HepG2 (cell line): Measurements from ENCODE around the gene ICAM3. TPM values are rescaled to one million over a fixed set of nuclear protein-coding genes. Genes with fewer than 3 reads are reported as not detected.

Experiments
- GATA4 ChIP-seq: sonication (generic); IDR thresholded peaks from 2 replicates; pipeline ENCODE4 v1.6.1; 2016; ENCODE audit warnings: antibody characterized with exemption, low read depth, borderline replicate concordance
- IKZF4 ChIP-seq: sonication (generic); formaldehyde crosslinking; IDR thresholded peaks from 2 replicates; pipeline ENCODE4 v1.5.1; 2020; ENCODE audit warnings: borderline replicate concordance, mild to moderate bottlenecking, low read depth, missing genetic modification reagents; ENCODE audit errors: not compliant biosample characterization
- MAF1 ChIP-seq: sonication (generic); formaldehyde crosslinking; IDR thresholded peaks from 2 replicates; pipeline ENCODE4 v1.5.0; 2020; ENCODE audit warnings: missing genetic modification reagents, borderline replicate concordance
- MAZ ChIP-seq, 2 experiments: sonication (generic) in 1 of 2; formaldehyde crosslinking in 1 of 2; IDR thresholded peaks; 2 replicates each; pipeline versions ENCODE4 v1.5.0 to v1.6.1; 2012 to 2020; ENCODE audit warnings: low read depth in 2 of 2, mild to moderate bottlenecking in 2 of 2, borderline replicate concordance in 1 of 2, improper control_type of control experiment in 1 of 2, low read length in 1 of 2, missing genetic modification reagents in 1 of 2, moderate library complexity in 1 of 2
- PAWR ChIP-seq: sonication (generic); formaldehyde crosslinking; IDR thresholded peaks from 2 replicates; pipeline ENCODE4 v1.4.0; 2020; ENCODE audit warnings: missing genetic modification reagents, mild to moderate bottlenecking, borderline replicate concordance
- ZC3H13 ChIP-seq: sonication (generic); formaldehyde crosslinking; IDR thresholded peaks from 2 replicates; pipeline ENCODE4 v1.8.1; 2023; ENCODE audit warnings: mild to moderate bottlenecking, missing genetic modification reagents, moderate library complexity
- ZNF121 ChIP-seq: sonication (generic); formaldehyde crosslinking; IDR thresholded peaks from 2 replicates; pipeline ENCODE4 v1.5.0; 2020; ENCODE audit warnings: mild to moderate bottlenecking, missing genetic modification reagents
- ZNF674 ChIP-seq: sonication (generic); formaldehyde crosslinking; IDR thresholded peaks from 2 replicates; pipeline ENCODE4 v1.5.0; 2020; ENCODE audit warnings: low read depth, mild to moderate bottlenecking, missing genetic modification reagents
- polyA plus RNA-seq, 8 experiments: library from polyadenylated mRNA; depleted of rRNA in 3 of 8; stranded (reverse) in 7 of 8; unstranded in 1 of 8; fragments of >200 nt; fragmentation: Illumina TruSeq in 4 of 8; extraction: Trizol in 4 of 8; gene quantifications; 2 replicates each; pipeline versions ENCODE4 v1.2.1 to v1.2.3, GENCODE V29; 2011 to 2016; ENCODE audit warnings: low read depth in 4 of 8, missing spikeins in 1 of 8, mixed read lengths in 1 of 8; ENCODE audit not compliant: insufficient read depth in 1 of 8
- total RNA-seq, 5 experiments: library from RNA; depleted of rRNA; stranded (reverse); fragments of >200 nt; fragmentation: Illumina TruSeq; extraction: Trizol; gene quantifications; 2 replicates each; pipeline ENCODE4 v1.2.3, GENCODE V29; 2016; ENCODE audit warnings: low read depth in 1 of 5
- TF ChIP-seq, protein P1 (sequence below): sonication (generic); formaldehyde crosslinking; IDR thresholded peaks from 2 replicates; pipeline ENCODE4 v1.9.0; 2021; ENCODE audit warnings: mild to moderate bottlenecking, missing genetic modification reagents
- TF ChIP-seq, protein P2 (sequence below): sonication (generic); formaldehyde crosslinking; IDR thresholded peaks from 2 replicates; pipeline ENCODE4 v1.5.0; 2020; ENCODE audit warnings: missing genetic modification reagents, mild to moderate bottlenecking, borderline replicate concordance
- TF ChIP-seq, protein P3 (sequence below): sonication (generic); formaldehyde crosslinking; IDR thresholded peaks from 2 replicates; pipeline ENCODE4 v1.5.1; 2020; ENCODE audit warnings: mild to moderate bottlenecking, missing genetic modification reagents, borderline replicate concordance
- TF ChIP-seq, protein P4 (sequence below): sonication (generic); formaldehyde crosslinking; conservative IDR thresholded peaks from 2 replicates; pipeline ENCODE4 v1.8.0; 2022; ENCODE audit warnings: low read depth, missing genetic modification reagents

ICAM3 gene
- total and polyA plus RNA-seq, 2 of the 13 experiments (the other 11 are each of a cell fraction or from before 2014, with no cell fraction given), result 14.1 to 21.0 TPM

DNA sequence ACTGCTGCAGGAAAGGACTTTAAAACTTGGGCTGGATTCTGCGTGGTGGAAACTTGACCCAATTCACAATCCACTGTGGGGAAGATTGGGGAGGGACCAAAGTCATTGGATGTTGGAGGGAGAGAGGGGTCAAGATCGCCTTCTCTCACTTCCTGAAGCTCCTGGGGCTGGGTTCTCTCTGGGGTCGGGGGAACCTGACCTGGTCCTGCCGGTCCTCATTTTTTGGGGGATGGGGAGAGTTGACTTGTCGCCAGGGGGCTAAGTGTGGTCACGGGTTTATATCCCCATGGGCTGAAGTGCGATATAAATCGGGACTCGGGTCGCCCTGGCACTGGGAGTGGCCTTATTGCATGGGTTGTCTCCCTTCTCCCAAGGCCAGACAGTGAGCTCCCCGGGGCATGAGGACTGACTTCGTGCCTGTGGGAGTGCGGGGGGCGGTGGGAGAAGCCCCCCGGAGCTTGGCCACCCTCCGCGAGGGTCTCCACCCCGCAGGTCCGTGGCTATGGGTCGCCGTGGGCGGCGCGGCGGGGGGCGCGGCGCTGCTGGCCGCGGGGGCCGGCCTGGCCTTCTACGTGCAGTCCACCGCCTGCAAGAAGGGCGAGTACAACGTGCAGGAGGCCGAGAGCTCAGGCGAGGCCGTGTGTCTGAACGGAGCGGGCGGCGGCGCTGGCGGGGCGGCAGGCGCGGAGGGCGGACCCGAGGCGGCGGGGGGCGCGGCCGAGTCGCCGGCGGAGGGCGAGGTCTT, 43.4 kb downstream of the ICAM3 start (continued):
- TF ChIP-seq MAZ (IDR thresholded peaks at IDR 0.05; ENCODE audit: borderline replicate concordance, low read depth, low read length) (no peak), MAZ (CRISPR knock-in tag; IDR thresholded peaks at IDR 0.05; ENCODE audit: low read depth) (0 out of 2 replicates have a peak, but pooled peaks have one; percentile 45), PAWR (CRISPR knock-in tag) (no peak), GATA4 (no peak), ZNF674 (CRISPR knock-in tag) (no peak), MAF1 (CRISPR knock-in tag) (no peak), IKZF4 (peak; percentile 68), ZNF121 (CRISPR knock-in tag) (no peak), ZC3H13 (peak; percentile 67; the same call in 1 of the 2 replicates)
- TF ChIP-seq, protein P1, sequence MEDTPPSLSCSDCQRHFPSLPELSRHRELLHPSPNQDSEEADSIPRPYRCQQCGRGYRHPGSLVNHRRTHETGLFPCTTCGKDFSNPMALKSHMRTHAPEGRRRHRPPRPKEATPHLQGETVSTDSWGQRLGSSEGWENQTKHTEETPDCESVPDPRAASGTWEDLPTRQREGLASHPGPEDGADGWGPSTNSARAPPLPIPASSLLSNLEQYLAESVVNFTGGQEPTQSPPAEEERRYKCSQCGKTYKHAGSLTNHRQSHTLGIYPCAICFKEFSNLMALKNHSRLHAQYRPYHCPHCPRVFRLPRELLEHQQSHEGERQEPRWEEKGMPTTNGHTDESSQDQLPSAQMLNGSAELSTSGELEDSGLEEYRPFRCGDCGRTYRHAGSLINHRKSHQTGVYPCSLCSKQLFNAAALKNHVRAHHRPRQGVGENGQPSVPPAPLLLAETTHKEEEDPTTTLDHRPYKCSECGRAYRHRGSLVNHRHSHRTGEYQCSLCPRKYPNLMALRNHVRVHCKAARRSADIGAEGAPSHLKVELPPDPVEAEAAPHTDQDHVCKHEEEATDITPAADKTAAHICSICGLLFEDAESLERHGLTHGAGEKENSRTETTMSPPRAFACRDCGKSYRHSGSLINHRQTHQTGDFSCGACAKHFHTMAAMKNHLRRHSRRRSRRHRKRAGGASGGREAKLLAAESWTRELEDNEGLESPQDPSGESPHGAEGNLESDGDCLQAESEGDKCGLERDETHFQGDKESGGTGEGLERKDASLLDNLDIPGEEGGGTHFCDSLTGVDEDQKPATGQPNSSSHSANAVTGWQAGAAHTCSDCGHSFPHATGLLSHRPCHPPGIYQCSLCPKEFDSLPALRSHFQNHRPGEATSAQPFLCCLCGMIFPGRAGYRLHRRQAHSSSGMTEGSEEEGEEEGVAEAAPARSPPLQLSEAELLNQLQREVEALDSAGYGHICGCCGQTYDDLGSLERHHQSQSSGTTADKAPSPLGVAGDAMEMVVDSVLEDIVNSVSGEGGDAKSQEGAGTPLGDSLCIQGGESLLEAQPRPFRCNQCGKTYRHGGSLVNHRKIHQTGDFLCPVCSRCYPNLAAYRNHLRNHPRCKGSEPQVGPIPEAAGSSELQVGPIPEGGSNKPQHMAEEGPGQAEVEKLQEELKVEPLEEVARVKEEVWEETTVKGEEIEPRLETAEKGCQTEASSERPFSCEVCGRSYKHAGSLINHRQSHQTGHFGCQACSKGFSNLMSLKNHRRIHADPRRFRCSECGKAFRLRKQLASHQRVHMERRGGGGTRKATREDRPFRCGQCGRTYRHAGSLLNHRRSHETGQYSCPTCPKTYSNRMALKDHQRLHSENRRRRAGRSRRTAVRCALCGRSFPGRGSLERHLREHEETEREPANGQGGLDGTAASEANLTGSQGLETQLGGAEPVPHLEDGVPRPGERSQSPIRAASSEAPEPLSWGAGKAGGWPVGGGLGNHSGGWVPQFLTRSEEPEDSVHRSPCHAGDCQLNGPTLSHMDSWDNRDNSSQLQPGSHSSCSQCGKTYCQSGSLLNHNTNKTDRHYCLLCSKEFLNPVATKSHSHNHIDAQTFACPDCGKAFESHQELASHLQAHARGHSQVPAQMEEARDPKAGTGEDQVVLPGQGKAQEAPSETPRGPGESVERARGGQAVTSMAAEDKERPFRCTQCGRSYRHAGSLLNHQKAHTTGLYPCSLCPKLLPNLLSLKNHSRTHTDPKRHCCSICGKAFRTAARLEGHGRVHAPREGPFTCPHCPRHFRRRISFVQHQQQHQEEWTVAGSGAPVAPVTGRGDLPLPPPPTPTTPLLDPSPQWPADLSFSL (CRISPR knock-in tag), result no peak
- TF ChIP-seq, protein P2, sequence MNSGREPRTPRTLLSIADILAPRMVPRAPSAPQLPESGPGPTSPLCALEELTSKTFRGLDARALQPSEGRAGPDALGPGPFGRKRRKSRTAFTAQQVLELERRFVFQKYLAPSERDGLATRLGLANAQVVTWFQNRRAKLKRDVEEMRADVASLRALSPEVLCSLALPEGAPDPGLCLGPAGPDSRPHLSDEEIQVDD (CRISPR knock-in tag), result peak; percentile 94; the same call in 1 of the 2 replicates
- TF ChIP-seq, protein P3, sequence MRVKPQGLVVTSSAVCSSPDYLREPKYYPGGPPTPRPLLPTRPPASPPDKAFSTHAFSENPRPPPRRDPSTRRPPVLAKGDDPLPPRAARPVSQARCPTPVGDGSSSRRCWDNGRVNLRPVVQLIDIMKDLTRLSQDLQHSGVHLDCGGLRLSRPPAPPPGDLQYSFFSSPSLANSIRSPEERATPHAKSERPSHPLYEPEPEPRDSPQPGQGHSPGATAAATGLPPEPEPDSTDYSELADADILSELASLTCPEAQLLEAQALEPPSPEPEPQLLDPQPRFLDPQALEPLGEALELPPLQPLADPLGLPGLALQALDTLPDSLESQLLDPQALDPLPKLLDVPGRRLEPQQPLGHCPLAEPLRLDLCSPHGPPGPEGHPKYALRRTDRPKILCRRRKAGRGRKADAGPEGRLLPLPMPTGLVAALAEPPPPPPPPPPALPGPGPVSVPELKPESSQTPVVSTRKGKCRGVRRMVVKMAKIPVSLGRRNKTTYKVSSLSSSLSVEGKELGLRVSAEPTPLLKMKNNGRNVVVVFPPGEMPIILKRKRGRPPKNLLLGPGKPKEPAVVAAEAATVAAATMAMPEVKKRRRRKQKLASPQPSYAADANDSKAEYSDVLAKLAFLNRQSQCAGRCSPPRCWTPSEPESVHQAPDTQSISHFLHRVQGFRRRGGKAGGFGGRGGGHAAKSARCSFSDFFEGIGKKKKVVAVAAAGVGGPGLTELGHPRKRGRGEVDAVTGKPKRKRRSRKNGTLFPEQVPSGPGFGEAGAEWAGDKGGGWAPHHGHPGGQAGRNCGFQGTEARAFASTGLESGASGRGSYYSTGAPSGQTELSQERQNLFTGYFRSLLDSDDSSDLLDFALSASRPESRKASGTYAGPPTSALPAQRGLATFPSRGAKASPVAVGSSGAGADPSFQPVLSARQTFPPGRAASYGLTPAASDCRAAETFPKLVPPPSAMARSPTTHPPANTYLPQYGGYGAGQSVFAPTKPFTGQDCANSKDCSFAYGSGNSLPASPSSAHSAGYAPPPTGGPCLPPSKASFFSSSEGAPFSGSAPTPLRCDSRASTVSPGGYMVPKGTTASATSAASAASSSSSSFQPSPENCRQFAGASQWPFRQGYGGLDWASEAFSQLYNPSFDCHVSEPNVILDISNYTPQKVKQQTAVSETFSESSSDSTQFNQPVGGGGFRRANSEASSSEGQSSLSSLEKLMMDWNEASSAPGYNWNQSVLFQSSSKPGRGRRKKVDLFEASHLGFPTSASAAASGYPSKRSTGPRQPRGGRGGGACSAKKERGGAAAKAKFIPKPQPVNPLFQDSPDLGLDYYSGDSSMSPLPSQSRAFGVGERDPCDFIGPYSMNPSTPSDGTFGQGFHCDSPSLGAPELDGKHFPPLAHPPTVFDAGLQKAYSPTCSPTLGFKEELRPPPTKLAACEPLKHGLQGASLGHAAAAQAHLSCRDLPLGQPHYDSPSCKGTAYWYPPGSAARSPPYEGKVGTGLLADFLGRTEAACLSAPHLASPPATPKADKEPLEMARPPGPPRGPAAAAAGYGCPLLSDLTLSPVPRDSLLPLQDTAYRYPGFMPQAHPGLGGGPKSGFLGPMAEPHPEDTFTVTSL (CRISPR knock-in tag), result no peak
- TF ChIP-seq, protein P4, sequence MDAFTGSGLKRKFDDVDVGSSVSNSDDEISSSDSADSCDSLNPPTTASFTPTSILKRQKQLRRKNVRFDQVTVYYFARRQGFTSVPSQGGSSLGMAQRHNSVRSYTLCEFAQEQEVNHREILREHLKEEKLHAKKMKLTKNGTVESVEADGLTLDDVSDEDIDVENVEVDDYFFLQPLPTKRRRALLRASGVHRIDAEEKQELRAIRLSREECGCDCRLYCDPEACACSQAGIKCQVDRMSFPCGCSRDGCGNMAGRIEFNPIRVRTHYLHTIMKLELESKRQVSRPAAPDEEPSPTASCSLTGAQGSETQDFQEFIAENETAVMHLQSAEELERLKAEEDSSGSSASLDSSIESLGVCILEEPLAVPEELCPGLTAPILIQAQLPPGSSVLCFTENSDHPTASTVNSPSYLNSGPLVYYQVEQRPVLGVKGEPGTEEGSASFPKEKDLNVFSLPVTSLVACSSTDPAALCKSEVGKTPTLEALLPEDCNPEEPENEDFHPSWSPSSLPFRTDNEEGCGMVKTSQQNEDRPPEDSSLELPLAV (CRISPR knock-in tag), result 0 out of 2 replicates have a peak, but pooled peaks have one; percentile 59
